Calu3 (cell line): ENCODE data around the gene RERE. TPM values are rescaled to one million over a fixed set of nuclear protein-coding genes. Genes with fewer than 3 reads are reported as not detected.

Source experiments
- BruUV-seq: library from RNA; stranded (reverse); fragments of 400-500 nt; replicated peaks from 2 replicates; lab custom pipeline; 2021; lab: Mats Ljungman, UMichigan
- CTCF ChIA-PET: fragments of 300-600 bp; sonication (Branson Sonifier 250); formaldehyde crosslinking; loops from one replicate; lab custom pipeline; 2022; ENCODE audit warnings: antibody characterized with exemption; lab: Charles Lee
- DNase-seq: peaks from one replicate; pipeline ENCODE4 v3.0.0; 2022
- H3K27ac Mint-ChIP-seq: one replicate; pipeline ENCODE4 v1.8.0; 2022; ENCODE audit warnings: mixed read lengths; ENCODE audit not compliant: unreplicated experiment
- H3K27me3 Mint-ChIP-seq: one replicate; pipeline ENCODE4 v1.8.0; 2022; ENCODE audit warnings: mixed read lengths; ENCODE audit not compliant: unreplicated experiment
- H3K36me3 Mint-ChIP-seq: one replicate; pipeline ENCODE4 v1.8.0; 2022; ENCODE audit warnings: mild to moderate bottlenecking, moderate library complexity, mixed read lengths; ENCODE audit not compliant: insufficient read depth, unreplicated experiment
- H3K4me1 Mint-ChIP-seq: one replicate; pipeline ENCODE4 v1.8.0; 2022; ENCODE audit warnings: mild to moderate bottlenecking, low read depth, mixed read lengths; ENCODE audit not compliant: unreplicated experiment
- H3K4me3 Mint-ChIP-seq: one replicate; pipeline ENCODE4 v1.8.0; 2022; ENCODE audit warnings: mild to moderate bottlenecking, low read depth, moderate library complexity, mixed read lengths; ENCODE audit not compliant: unreplicated experiment
- H3K9me3 Mint-ChIP-seq: one replicate; pipeline ENCODE4 v1.8.0; 2022; ENCODE audit warnings: low read depth, mixed read lengths; ENCODE audit not compliant: unreplicated experiment
- CTCF ChIP-seq: fragments of 200-600 bp; IDR thresholded peaks from one replicate; pipeline ENCODE4 v1.8.0; 2022; ENCODE audit warnings: antibody characterized with exemption; ENCODE audit not compliant: unreplicated experiment
- intact Hi-C: fragments of 100-400 bp; cut with micrococcal nuclease; formaldehyde crosslinking; loops from one replicate; pipeline ENCODE4 v1.10.0; 2022; ENCODE audit not compliant: unreplicated experiment
- total RNA-seq: library from RNA; stranded (reverse); gene quantifications from 2 replicates; pipeline ENCODE4 v1.2.3, GENCODE V29; 2022

Gene RERE
- total RNA-seq, 1 experiment from 2014 or later: 45.9 TPM

- TF ChIP-seq CTCF: no peak
- Mint-ChIP-seq H3K27me3 (no peaks in the 10 kb centered on the region), H3K36me3 (peaks cover 8% of the 10 kb centered on the region)
Measured at GRCh38 chr1:8429549-8430110, 387.8 kb downstream of the RERE start.

GRCh38 chr1:8428441-8428840 lies 389.0 kb downstream of the RERE start:
- no peaks in the 10 kb centered on the region for H3K9me3 Mint-ChIP-seq
- intact Hi-C loops: no loop called here
- DNase-seq: no peak
- CTCF ChIA-PET: no interaction called here
- no peaks in the 10 kb centered on the region for H3K27me3 Mint-ChIP-seq
- peaks cover 16% of the 10 kb centered on the region for H3K36me3 Mint-ChIP-seq
- H3K4me1 Mint-ChIP-seq: peaks cover 21% of the 10 kb centered on the region
- no peak overlapping the region for H3K27ac Mint-ChIP-seq
- H3K4me3 Mint-ChIP-seq: no peak overlapping the region
- no peak for TF ChIP-seq CTCF
- BruUV-seq: no TSS peak

More at GRCh38 chr1:8429549-8430110, 387.8 kb downstream of the RERE start:
- BruUV-seq: no TSS peak
- peaks cover 15% of the 10 kb centered on the region for H3K4me1 Mint-ChIP-seq
- intact Hi-C loops: no loop called here
- no peak overlapping the region for H3K4me3 Mint-ChIP-seq
- CTCF ChIA-PET: no interaction called here
- DNase-seq: no peak
- no peak overlapping the region for H3K27ac Mint-ChIP-seq
- no peaks in the 10 kb centered on the region for H3K9me3 Mint-ChIP-seq

GRCh38 chr1:8427986-8428385 lies 389.5 kb downstream of the RERE start:
- Mint-ChIP-seq H3K4me1 (peaks cover 21% of the 10 kb centered on the region), H3K27me3 (no peaks in the 10 kb centered on the region), H3K4me3 (no peak overlapping the region), H3K36me3 (peaks cover 16% of the 10 kb centered on the region), H3K9me3 (no peaks in the 10 kb centered on the region), H3K27ac (no peak overlapping the region)
- CTCF ChIA-PET: interaction anchor here (0.7 kb wide), 1 partner anchor 584 kb away, joined by 4 read pairs; no protein-coding TSS in a partner anchor
- no TSS peak for BruUV-seq
- no peak for TF ChIP-seq CTCF
- intact Hi-C loops: no loop called here
- no peak for DNase-seq

- TF ChIP-seq CTCF: no peak
- no peaks in the 10 kb centered on the region for H3K27me3 Mint-ChIP-seq
- CTCF ChIA-PET: interaction anchor here (0.7 kb wide), 1 partner anchor 584 kb away, joined by 4 read pairs; no protein-coding TSS in a partner anchor
- no TSS peak for BruUV-seq
- intact Hi-C loops: no loop called here
- no peak overlapping the region for H3K27ac Mint-ChIP-seq
- H3K4me3 Mint-ChIP-seq: no peak overlapping the region
- DNase-seq: no peak
- no peaks in the 10 kb centered on the region for H3K9me3 Mint-ChIP-seq
- H3K36me3 Mint-ChIP-seq: peaks cover 15% of the 10 kb centered on the region
- peaks cover 21% of the 10 kb centered on the region for H3K4me1 Mint-ChIP-seq
Measured at GRCh38 chr1:8427493-8427892, 389.9 kb downstream of the RERE start.
